Ovary (tissue), 3 donors: ENCODE measurements around the gene COA6.

Experiments
- POLR2A ChIP-seq: fragments of 450-650 bp; IDR thresholded peaks from one replicate; pipeline ENCODE4 v1.6.1; 2017; ENCODE audit warnings: antibody characterized with exemption, mild to moderate bottlenecking, moderate library complexity
- TF ChIP-seq, protein P1 (sequence below), 3 donors: fragments of 450-650 bp in 2 of 3; fragments of 200-600 bp in 1 of 3; IDR thresholded peaks; one replicate each; pipeline versions ENCODE4 v1.5.1 to v1.8.0; 2016 to 2022; ENCODE audit warnings: antibody characterized with exemption in 3 of 3, mild to moderate bottlenecking in 1 of 3
- donor health status: DM: no; HTN: no; CAD: no.

DNA sequence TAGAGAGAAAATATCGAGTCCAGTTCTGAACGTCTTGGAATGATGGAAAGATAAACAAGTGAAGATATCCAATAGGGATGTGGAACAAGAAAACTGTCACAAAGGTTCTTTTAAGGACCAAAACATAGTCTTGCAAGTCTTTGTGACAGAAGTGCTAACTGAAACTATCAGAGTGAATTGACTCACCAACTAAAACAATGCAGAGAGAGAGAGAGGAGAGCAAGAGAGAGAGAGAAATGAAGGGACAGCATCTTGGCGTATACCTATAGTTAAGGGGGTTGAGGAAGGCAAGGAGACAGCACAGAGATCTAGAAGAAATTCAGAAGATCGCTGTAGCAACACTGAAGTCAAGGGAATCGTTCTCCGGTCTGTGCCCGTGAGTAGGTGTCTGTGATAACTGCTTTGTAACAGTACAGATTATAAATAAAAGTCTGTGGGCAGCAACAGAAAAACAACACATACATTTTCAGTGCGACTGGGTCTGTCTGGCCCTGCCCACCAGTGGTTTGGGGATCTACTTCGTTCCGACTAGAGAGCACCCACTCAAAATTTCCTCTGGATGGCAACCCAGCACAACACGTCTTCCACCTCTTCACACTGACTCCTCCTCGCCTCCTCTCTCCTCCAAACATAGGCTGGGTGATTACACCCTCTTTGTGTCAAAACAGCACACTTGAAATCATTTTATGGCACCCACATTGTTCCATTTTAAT lies 4.8 kb upstream of the COA6 start:
- TF ChIP-seq POLR2A = no peak
- TF ChIP-seq, protein P1, sequence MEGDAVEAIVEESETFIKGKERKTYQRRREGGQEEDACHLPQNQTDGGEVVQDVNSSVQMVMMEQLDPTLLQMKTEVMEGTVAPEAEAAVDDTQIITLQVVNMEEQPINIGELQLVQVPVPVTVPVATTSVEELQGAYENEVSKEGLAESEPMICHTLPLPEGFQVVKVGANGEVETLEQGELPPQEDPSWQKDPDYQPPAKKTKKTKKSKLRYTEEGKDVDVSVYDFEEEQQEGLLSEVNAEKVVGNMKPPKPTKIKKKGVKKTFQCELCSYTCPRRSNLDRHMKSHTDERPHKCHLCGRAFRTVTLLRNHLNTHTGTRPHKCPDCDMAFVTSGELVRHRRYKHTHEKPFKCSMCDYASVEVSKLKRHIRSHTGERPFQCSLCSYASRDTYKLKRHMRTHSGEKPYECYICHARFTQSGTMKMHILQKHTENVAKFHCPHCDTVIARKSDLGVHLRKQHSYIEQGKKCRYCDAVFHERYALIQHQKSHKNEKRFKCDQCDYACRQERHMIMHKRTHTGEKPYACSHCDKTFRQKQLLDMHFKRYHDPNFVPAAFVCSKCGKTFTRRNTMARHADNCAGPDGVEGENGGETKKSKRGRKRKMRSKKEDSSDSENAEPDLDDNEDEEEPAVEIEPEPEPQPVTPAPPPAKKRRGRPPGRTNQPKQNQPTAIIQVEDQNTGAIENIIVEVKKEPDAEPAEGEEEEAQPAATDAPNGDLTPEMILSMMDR (IDR thresholded peaks at IDR 0.05) = no peak
